T47D (cell line): ENCODE data around the gene SLC38A9.

Experiments used
- DNase-seq, 2 experiments: peaks; one replicate each; pipeline versions ENCODE4 v3.0.0 to v3.0.0-alpha.2; 2011 to 2012; ENCODE audit warnings: low read depth in 1 of 2, low spot score in 1 of 2
- JUND ChIP-seq: IDR thresholded peaks from 2 replicates; pipeline ENCODE4 v1.6.1; 2012; ENCODE audit warnings: low read depth
- in situ Hi-C: cut with HindIII; loops from 2 replicates; pipeline ENCODE4 v1.10.0; 2016; ENCODE audit warnings: low sequenced_read_pairs, low pct_unique_long_range_greater_than_20kb

SLC38A9 gene

GRCh38 chr5:55633574-55634208 is 78.4 kb downstream of the SLC38A9 start:
- in situ Hi-C loops: no loop called here
- DNase-seq: peak in 1 of 2 experiments; percentile 8
- TF ChIP-seq JUND: no peak

DNA sequence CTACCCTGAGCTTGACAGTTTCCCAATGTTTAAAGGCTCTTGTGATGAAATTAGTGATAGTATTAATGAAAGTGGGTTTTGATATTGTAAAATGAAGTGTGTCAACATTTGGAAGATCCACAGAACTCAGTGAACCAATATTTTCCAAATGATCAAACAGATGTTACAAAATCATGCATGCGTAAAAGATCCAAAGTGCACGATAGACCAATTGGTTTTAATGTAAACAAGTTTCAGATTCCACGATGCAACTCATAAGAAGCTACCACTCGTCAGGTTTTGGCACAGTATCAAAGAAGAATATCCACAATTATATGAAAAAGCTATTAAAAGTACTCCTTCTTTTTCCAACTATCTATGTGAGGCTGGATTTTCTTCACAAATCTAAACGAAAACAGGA is 82.3 kb downstream of the SLC38A9 start:
- DNase-seq: no peak
- no peak for TF ChIP-seq JUND
- in situ Hi-C loops: no loop called here

- in situ Hi-C loops: no loop called here
- TF ChIP-seq JUND: no peak
- no peak for DNase-seq
Observed at GRCh38 chr5:55626790-55627189, 85.3 kb downstream of the SLC38A9 start.

DNA sequence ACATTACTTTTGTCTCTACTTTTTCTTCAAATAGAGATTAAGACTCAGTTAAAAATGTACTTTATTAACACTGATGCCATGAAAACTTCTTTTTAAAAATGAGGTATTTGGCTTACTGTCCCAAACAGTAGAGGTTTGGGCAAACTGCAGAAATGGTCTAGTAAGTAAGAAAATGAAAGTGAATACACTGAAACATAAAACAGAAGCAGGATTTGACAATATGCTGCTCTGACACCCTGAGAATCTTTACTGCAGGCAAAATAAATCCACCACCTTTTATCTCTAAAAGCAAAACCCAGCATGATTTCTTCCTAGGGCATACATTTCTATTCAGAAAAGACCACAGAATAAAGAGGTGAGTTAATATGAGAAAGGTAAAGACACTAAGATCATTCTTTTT is 86.2 kb downstream of the SLC38A9 start:
- in situ Hi-C loops: no loop called here
- no peak for TF ChIP-seq JUND

GRCh38 chr5:55625589-55625909 is 86.6 kb downstream of the SLC38A9 start:
- no peak for TF ChIP-seq JUND
- in situ Hi-C loops: no loop called here

More for the DNA sequence above, 86.2 kb downstream of the SLC38A9 start:
- DNase-seq: no peak

DNA sequence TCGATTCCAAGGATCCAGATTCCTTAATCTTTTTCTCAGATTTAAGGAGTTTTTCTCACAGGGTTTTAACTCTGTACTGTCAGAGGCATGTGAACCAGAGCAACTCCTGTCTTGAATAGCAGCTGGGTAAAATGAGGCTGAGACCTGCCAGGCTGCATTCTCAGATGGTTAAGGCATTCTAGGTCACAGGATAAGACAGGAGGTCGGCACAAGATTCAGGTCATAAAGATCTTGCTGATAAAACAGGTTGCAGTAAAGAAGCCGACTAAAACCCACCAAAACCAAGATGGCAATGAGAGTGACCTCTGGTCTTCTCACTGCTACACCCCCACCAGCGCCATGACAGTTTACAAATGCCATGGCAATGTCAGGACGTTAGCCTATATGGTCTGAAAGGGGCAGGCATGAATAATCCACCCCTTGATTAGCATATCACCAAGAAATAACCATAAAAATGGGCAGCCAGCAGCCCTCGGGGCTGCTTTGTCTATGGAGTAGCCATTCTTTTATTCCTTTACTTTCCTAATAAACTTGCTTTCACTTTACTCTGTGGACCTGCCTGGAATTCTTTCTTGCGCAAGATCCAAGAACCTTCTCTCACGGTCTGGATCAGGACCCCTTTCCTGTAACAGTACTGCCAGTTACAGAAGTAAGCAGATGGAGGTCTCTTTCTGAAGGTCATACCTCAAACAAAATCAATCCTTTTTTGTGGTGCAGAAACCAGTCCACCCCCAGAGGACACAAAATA is 87.1 kb downstream of the SLC38A9 start:
- no peak for DNase-seq
- in situ Hi-C loops: no loop called here
- no peak for TF ChIP-seq JUND

More at GRCh38 chr5:55625589-55625909, 86.6 kb downstream of the SLC38A9 start:
- no peak for DNase-seq

DNA sequence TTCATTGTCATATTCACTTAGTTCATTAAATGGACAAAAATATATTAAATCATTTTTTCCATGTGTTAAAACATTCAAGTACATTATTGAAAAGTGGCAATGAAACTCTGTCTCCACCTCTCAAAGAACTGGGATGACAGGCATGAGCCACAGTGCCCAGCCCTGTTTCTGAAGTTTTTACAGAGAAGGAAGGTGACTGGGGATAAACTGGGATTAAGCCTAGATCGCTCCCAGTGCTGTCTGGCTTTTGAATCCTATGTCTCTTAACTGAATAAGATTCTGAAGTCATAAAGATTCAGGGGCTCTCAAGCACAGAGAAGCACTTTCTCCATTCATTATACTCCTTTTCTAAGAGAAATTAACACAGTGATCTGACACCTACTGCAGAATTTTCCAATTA is 88.3 kb downstream of the SLC38A9 start:
- no peak for DNase-seq
- in situ Hi-C loops: no loop called here
- TF ChIP-seq JUND: no peak

- in situ Hi-C loops: no loop called here
- DNase-seq: no peak
- TF ChIP-seq JUND: no peak
Observed at GRCh38 chr5:55622460-55622859, 89.7 kb downstream of the SLC38A9 start.

GRCh38 chr5:55621229-55621628 is 90.9 kb downstream of the SLC38A9 start:
- TF ChIP-seq JUND: no peak
- peak in 1 of 2 experiments; percentile 45 for DNase-seq
- in situ Hi-C loops: no loop called here

DNA sequence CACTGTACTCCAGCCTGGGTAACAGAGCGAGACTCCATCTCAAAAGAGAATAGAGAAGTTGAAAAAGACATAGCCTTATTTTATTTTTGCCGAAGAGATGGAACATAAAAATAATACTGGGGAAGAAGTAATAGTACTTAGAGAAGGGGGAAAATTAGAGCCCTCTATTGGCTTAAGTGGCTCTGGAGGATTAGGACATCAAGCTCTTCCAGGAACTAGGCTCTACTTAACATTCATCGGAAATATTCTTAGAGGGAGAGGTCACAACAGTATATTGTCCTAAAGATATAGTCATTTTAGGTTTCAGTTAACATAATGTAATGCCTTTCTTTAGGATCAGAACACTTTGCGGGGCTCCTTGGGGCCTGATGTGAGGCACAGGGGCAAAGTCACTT is 91.4 kb downstream of the SLC38A9 start:
- in situ Hi-C loops: no loop called here
- TF ChIP-seq JUND: no peak
- DNase-seq: no peak

DNA sequence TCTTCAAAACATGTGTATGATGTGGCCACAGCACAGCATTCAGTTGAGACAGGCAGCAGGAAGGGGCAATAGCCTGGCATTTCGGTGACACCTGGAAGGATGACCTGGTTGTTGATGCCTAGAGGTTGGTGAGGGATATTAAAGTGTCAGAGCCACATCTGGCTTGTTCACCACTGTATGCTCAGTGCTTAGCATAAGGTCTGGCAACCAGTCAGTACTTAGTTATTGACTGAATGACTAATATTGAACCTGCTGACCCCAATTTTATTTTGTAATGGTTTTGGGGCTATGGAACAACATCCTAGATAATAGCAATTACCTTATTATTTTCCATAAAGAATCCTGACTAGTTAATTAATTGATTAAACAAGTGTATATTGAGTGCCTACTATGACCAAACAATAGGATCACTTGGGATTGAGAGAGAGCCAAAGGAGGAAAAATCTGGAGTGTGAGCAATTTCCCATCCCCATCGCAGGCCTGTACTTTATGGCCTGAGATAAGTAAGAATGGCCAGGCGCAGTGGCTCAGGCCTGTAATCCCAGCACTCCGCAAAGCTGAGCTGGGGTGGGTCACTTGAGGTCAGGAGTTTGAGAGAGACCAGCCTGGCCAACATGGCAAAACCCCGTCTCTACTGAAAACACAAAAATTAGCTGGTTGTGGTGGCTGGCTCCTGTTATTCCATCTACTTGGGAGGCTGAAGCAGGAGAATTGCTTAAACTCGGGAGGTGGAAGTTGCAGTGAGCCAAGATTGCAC is 91.9 kb downstream of the SLC38A9 start:
- in situ Hi-C loops: no loop called here
- no peak for DNase-seq

DNA sequence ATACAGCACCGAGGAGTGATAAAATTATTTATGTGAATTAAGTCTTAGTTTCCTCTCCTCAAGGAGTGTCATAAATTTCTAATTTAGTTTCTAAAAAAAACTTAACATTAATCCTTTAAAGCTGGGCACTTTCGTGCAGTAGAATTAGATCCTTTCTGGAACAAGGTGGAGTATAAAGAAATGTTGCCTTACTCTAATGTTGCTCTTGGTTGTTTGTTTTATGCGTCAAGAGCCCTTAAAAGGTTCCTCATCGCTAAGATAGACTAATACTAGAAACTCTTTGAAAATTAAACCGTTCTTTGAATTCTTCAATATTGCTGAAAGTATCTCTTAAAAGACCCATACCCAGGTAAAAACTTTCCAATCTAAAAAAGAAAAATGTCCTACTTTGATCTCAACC is 93.8 kb downstream of the SLC38A9 start:
- TF ChIP-seq JUND: no peak
- in situ Hi-C loops: no loop called here
- DNase-seq: no peak

More for the DNA sequence above, 91.9 kb downstream of the SLC38A9 start:
- no peak for TF ChIP-seq JUND
